HG03280 (cell line): ENCODE data around the gene TXLNG.

Experiments
- ATAC-seq: cut with Tn5 transposase; IDR thresholded peaks from one replicate; pipeline ENCODE4 v1.9.1; 2021; ENCODE audit warnings: mild to moderate bottlenecking, moderate library complexity; ENCODE audit not compliant: unreplicated experiment

TXLNG gene

GRCh38 chrX:16785247-16786138 lies 773 bp upstream of the TXLNG start:
- no peak for ATAC-seq

- peak; percentile 36 for ATAC-seq
Observed at GRCh38 chrX:16786791-16787735, 797 bp downstream of the TXLNG start.

- no peak for ATAC-seq
Observed at GRCh38 chrX:16788477-16788876, 2.2 kb downstream of the TXLNG start.

- no peak for ATAC-seq
Observed at GRCh38 chrX:16796298-16796697, 10.0 kb downstream of the TXLNG start.

GRCh38 chrX:16797358-16797757 lies 11.1 kb downstream of the TXLNG start:
- ATAC-seq: no peak

- no peak for ATAC-seq
Observed at GRCh38 chrX:16797841-16798240, 11.6 kb downstream of the TXLNG start.

GRCh38 chrX:16804923-16805464 lies 18.7 kb downstream of the TXLNG start:
- no peak for ATAC-seq

- ATAC-seq: no peak
Observed at GRCh38 chrX:16807548-16807947, 21.3 kb downstream of the TXLNG start.

- no peak for ATAC-seq
Observed at GRCh38 chrX:16807976-16808542, 21.8 kb downstream of the TXLNG start.

- no peak for ATAC-seq
Observed at GRCh38 chrX:16814597-16814996, 28.3 kb downstream of the TXLNG start.

- no peak for ATAC-seq
Observed at GRCh38 chrX:16819634-16820033, 33.4 kb downstream of the TXLNG start.

- ATAC-seq: no peak
Observed at GRCh38 chrX:16822723-16823122, 36.5 kb downstream of the TXLNG start.

GRCh38 chrX:16825264-16826035 lies 39.2 kb downstream of the TXLNG start:
- no peak for ATAC-seq

GRCh38 chrX:16826207-16826606 lies 39.9 kb downstream of the TXLNG start:
- no peak for ATAC-seq

GRCh38 chrX:16827225-16827624 lies 41.0 kb downstream of the TXLNG start:
- ATAC-seq: no peak

GRCh38 chrX:16828124-16828908 lies 42.0 kb downstream of the TXLNG start:
- ATAC-seq: no peak

GRCh38 chrX:16832301-16832700 lies 46.0 kb downstream of the TXLNG start:
- ATAC-seq: no peak

- ATAC-seq: no peak
Observed at GRCh38 chrX:16834806-16835205, 48.5 kb downstream of the TXLNG start.

GRCh38 chrX:16836371-16836770 lies 50.1 kb downstream of the TXLNG start:
- no peak for ATAC-seq
